OCI-LY7 (cell line): ENCODE measurements around the gene RXFP1.

Experiments
- CTCF ChIP-seq: fragments of 200-600 bp; sonication (generic); conservative IDR thresholded peaks from 2 replicates; pipeline ENCODE4 v1.5.1; 2014; ENCODE audit warnings: mild to moderate bottlenecking, antibody characterized with exemption, low read length, moderate library complexity, mixed read lengths
- EZH2phosphoT487 ChIP-seq: fragments of 200-600 bp; sonication (generic); IDR thresholded peaks from 2 replicates; pipeline ENCODE4 v1.6.1; 2018; ENCODE audit warnings: low read depth, borderline replicate concordance, mild to moderate bottlenecking, mixed run types, antibody characterized with exemption, low read length, moderate library complexity, mixed read lengths

DNA sequence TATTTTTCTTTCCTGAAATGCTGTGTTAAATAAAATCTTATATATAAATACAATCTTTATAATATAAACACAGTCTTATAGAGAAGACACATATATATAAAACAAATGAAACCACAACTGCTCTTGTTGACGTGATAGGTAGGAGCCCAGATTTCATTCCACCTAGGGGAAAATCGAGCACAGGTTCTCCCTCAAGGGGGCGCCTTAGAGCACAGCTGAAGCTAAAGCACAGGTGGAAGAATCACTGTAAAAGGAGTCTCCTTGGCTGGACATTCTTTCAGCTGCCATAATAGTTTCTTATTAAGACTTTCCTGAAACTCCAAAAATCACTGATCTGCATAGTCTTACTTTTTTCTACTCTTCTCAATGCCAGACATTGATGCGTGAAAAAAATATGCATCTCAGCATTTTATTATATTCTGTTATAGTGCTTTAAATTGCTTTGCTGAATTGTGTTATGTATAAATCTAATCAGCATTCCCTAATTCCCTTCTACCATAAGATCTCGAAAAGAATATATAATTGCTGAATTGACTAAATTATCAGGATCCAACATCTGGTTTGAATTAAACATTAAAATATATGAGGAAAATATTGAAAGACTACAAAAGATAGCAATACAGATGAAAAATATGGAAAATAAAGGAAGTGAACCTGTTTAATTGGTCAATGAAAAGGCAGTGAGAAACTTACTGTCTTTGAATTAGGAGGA lies 25.5 kb upstream of the RXFP1 start:
- peak; percentile 67 for TF ChIP-seq CTCF
- no peak for TF ChIP-seq EZH2phosphoT487
